Measurements from ENCODE around the gene GNAT1.
A peak's percentile ranks its signal among the peaks of the same experiment; 100 is the strongest.

The GNAT1 gene

GRCh38 chr3:50193746-50194127 lies 2.3 kb downstream of the GNAT1 start:
- TF ChIP-seq CSDC2 (CRISPR knock-in tag; IDR thresholded peaks at IDR 0.05) (no peak), ESRRG (CRISPR knock-in tag; IDR thresholded peaks at IDR 0.05) (no peak), ZFP30 (CRISPR knock-in tag; IDR thresholded peaks at IDR 0.05) (no peak), RARB (CRISPR knock-in tag; IDR thresholded peaks at IDR 0.05) (no peak), ZNF565 (CRISPR knock-in tag; conservative IDR thresholded peaks at IDR 0.05; ENCODE audit: low read depth) (no peak), ISL1 (CRISPR knock-in tag; IDR thresholded peaks at IDR 0.05) (no peak), ARNTL (CRISPR knock-in tag; IDR thresholded peaks at IDR 0.05; ENCODE audit: borderline replicate concordance, low read depth) (no peak), SNAI2 (CRISPR knock-in tag; IDR thresholded peaks at IDR 0.05) (no peak), BACH2 (CRISPR knock-in tag; IDR thresholded peaks at IDR 0.05; ENCODE audit: borderline replicate concordance) (no peak), ZNF70 (CRISPR knock-in tag; IDR thresholded peaks at IDR 0.05) (no peak), ZC3H10 (CRISPR knock-in tag; IDR thresholded peaks at IDR 0.05) (no peak), GLIS3 (CRISPR knock-in tag; IDR thresholded peaks at IDR 0.05) (no peak)
- TF ChIP-seq, protein P1, sequence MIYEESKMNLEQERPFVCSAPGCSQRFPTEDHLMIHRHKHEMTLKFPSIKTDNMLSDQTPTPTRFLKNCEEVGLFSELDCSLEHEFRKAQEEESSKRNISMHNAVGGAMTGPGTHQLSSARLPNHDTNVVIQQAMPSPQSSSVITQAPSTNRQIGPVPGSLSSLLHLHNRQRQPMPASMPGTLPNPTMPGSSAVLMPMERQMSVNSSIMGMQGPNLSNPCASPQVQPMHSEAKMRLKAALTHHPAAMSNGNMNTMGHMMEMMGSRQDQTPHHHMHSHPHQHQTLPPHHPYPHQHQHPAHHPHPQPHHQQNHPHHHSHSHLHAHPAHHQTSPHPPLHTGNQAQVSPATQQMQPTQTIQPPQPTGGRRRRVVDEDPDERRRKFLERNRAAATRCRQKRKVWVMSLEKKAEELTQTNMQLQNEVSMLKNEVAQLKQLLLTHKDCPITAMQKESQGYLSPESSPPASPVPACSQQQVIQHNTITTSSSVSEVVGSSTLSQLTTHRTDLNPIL (CRISPR knock-in tag; IDR thresholded peaks at IDR 0.05; ENCODE audit: low read depth) = no peak
- TF ChIP-seq, protein P2, sequence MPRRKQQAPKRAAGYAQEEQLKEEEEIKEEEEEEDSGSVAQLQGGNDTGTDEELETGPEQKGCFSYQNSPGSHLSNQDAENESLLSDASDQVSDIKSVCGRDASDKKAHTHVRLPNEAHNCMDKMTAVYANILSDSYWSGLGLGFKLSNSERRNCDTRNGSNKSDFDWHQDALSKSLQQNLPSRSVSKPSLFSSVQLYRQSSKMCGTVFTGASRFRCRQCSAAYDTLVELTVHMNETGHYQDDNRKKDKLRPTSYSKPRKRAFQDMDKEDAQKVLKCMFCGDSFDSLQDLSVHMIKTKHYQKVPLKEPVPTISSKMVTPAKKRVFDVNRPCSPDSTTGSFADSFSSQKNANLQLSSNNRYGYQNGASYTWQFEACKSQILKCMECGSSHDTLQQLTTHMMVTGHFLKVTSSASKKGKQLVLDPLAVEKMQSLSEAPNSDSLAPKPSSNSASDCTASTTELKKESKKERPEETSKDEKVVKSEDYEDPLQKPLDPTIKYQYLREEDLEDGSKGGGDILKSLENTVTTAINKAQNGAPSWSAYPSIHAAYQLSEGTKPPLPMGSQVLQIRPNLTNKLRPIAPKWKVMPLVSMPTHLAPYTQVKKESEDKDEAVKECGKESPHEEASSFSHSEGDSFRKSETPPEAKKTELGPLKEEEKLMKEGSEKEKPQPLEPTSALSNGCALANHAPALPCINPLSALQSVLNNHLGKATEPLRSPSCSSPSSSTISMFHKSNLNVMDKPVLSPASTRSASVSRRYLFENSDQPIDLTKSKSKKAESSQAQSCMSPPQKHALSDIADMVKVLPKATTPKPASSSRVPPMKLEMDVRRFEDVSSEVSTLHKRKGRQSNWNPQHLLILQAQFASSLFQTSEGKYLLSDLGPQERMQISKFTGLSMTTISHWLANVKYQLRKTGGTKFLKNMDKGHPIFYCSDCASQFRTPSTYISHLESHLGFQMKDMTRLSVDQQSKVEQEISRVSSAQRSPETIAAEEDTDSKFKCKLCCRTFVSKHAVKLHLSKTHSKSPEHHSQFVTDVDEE (CRISPR knock-in tag; IDR thresholded peaks at IDR 0.05) = no peak
- TF ChIP-seq, protein P3, sequence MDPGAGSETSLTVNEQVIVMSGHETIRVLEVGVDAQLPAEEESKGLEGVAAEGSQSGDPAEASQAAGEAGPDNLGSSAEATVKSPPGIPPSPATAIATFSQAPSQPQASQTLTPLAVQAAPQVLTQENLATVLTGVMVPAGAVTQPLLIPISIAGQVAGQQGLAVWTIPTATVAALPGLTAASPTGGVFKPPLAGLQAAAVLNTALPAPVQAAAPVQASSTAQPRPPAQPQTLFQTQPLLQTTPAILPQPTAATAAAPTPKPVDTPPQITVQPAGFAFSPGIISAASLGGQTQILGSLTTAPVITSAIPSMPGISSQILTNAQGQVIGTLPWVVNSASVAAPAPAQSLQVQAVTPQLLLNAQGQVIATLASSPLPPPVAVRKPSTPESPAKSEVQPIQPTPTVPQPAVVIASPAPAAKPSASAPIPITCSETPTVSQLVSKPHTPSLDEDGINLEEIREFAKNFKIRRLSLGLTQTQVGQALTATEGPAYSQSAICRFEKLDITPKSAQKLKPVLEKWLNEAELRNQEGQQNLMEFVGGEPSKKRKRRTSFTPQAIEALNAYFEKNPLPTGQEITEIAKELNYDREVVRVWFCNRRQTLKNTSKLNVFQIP (CRISPR knock-in tag; IDR thresholded peaks at IDR 0.05; ENCODE audit: borderline replicate concordance, low read depth) = no peak
- ATAC-seq = no peak

- peak; percentile 78 for ATAC-seq
- TF ChIP-seq ZFP3 (CRISPR knock-in tag; IDR thresholded peaks at IDR 0.05) (no peak), ZFP30 (CRISPR knock-in tag; IDR thresholded peaks at IDR 0.05) (no peak), TCF4 (CRISPR knock-in tag; IDR thresholded peaks at IDR 0.05; ENCODE audit: borderline replicate concordance) (no peak), ZC3H10 (CRISPR knock-in tag; IDR thresholded peaks at IDR 0.05) (no peak), BACH2 (CRISPR knock-in tag; IDR thresholded peaks at IDR 0.05; ENCODE audit: borderline replicate concordance) (no peak), PPARA (CRISPR knock-in tag; IDR thresholded peaks at IDR 0.05; ENCODE audit: borderline replicate concordance) (no peak), ZNF8 (CRISPR knock-in tag; IDR thresholded peaks at IDR 0.05) (no peak), PATZ1 (CRISPR knock-in tag; IDR thresholded peaks at IDR 0.05; ENCODE audit: borderline replicate concordance) (no peak)
- TF ChIP-seq, protein P1 (CRISPR knock-in tag; IDR thresholded peaks at IDR 0.05; ENCODE audit: low read depth) = no peak
- TF ChIP-seq, protein P3 (CRISPR knock-in tag; IDR thresholded peaks at IDR 0.05; ENCODE audit: borderline replicate concordance, low read depth) = no peak
These were observed 2.9 kb downstream of the GNAT1 start for GRCh38 chr3:50194128-50194902.

Data from SK-N-SH treated with all-trans-retinoic acid at 6 μM for 48 hours (cell line).